H1 (cell line): Measurements from ENCODE around the gene ENDOD1. TPM values are rescaled to one million over a fixed set of nuclear protein-coding genes. Genes with fewer than 3 reads are reported as not detected.

Experiments used
- CTCF ChIA-PET: fragments of 300-600 bp; sonication (Branson Sonifier 250); formaldehyde crosslinking; loops from one replicate; lab custom pipeline; 2021; ENCODE audit not compliant: partially characterized antibody; lab: Charles Lee
- POLR2A ChIA-PET: fragments of 300-600 bp; sonication (Branson Sonifier 250); formaldehyde crosslinking; loops from one replicate; lab custom pipeline; 2021; ENCODE audit warnings: inconsistent platforms; ENCODE audit not compliant: partially characterized antibody; lab: Charles Lee
- DNase-seq, 2 experiments: peaks; one replicate each; pipeline versions ENCODE4 v3.0.0 to v3.0.0-alpha.2; 2010 to 2022; ENCODE audit warnings: low spot score in 2 of 2, low read depth in 1 of 2, mixed read lengths in 1 of 2
- FAIRE-seq: peaks from 2 replicates; lab custom pipeline; 2011; peaks lifted over from hg19 to GRCh38; lab: Jason Lieb, UNC
- H2AFZ ChIP-seq: 2 replicates; pipeline ENCODE4 v1.8.1; 2012; ENCODE audit warnings: low read length, inconsistent platforms
- H2AK5ac ChIP-seq: 2 replicates; pipeline ENCODE4 v1.6.1; 2013; ENCODE audit warnings: low read depth, low read length
- H2BK120ac ChIP-seq: replicated peaks from 2 replicates; pipeline ENCODE3; 2013; ENCODE audit warnings: low read depth, low read length, inconsistent platforms
- H2BK12ac ChIP-seq: 2 replicates; pipeline ENCODE4 v1.6.1; 2013; ENCODE audit warnings: low read depth, low read length
- H2BK15ac ChIP-seq: 2 replicates; pipeline ENCODE4 v1.6.1; 2013; ENCODE audit warnings: low read length
- H2BK20ac ChIP-seq: 2 replicates; pipeline ENCODE4 v1.6.1; 2013; ENCODE audit warnings: low read length
- H2BK5ac ChIP-seq: 2 replicates; pipeline ENCODE4 v1.6.1; 2013; ENCODE audit warnings: low read depth, low read length
- H3K14ac ChIP-seq: 2 replicates; pipeline ENCODE4 v1.6.1; 2013; ENCODE audit warnings: inconsistent platforms; ENCODE audit not compliant: insufficient read length
- H3K18ac ChIP-seq: 2 replicates; pipeline ENCODE4 v1.6.1; 2013; ENCODE audit warnings: low read length; ENCODE audit errors: extremely low read depth
- H3K23ac ChIP-seq: 2 replicates; pipeline ENCODE4 v1.6.1; 2013; ENCODE audit warnings: inconsistent platforms; ENCODE audit not compliant: insufficient read length
- H3K23me2 ChIP-seq: 2 replicates; pipeline ENCODE4 v1.6.1; 2013; ENCODE audit warnings: low read depth, low read length
- H3K27ac ChIP-seq: 2 replicates; pipeline ENCODE4 v1.6.1; 2011; ENCODE audit warnings: low read depth, low read length, inconsistent platforms
- H3K27me3 ChIP-seq, 4 experiments: replicated peaks in 1 of 4; 1 replicate in 1 of 4; 2 replicates in 3 of 4; pipeline versions ENCODE4 v1.6.1 to v1.8.1; 2011 to 2013; ENCODE audit warnings: low read length in 3 of 4, mild to moderate bottlenecking in 3 of 4, inconsistent platforms in 2 of 4, mixed read lengths in 2 of 4, moderate library complexity in 1 of 4; ENCODE audit not compliant: control insufficient read depth in 3 of 4, insufficient read depth in 3 of 4; ENCODE audit errors: extremely low read depth in 1 of 4
- H3K36me3 ChIP-seq, 4 experiments: 2 replicates each; pipeline versions ENCODE4 v1.6.1 to v1.8.1; 2011 to 2013; ENCODE audit warnings: mild to moderate bottlenecking in 4 of 4, low read length in 3 of 4, moderate library complexity in 2 of 4, control low read depth in 1 of 4, inconsistent platforms in 1 of 4; ENCODE audit not compliant: insufficient read depth in 4 of 4, control insufficient read depth in 2 of 4
- H3K4ac ChIP-seq: replicated peaks from 2 replicates; pipeline ENCODE3; 2013; ENCODE audit warnings: low read length, low read depth, mixed read lengths, inconsistent platforms; ENCODE audit not compliant: insufficient read length
- H3K4me1 ChIP-seq, 4 experiments: replicated peaks in 1 of 4; 1 replicate in 1 of 4; 2 replicates in 3 of 4; pipeline versions ENCODE4 v1.6.1 to v1.8.1; 2011 to 2013; ENCODE audit warnings: low read length in 3 of 4, inconsistent platforms in 2 of 4, mixed read lengths in 1 of 4; ENCODE audit not compliant: insufficient read depth in 4 of 4, control insufficient read depth in 3 of 4
- H3K4me2 ChIP-seq, 2 experiments: 2 replicates each; pipeline versions ENCODE4 v1.6.1 to v1.8.1; 2011 to 2013; ENCODE audit warnings: low read depth in 2 of 2, low read length in 2 of 2, control low read depth in 1 of 2, inconsistent platforms in 1 of 2, mild to moderate bottlenecking in 1 of 2; ENCODE audit not compliant: insufficient read depth in 1 of 2
- H3K4me3 ChIP-seq, 4 experiments: fragments of 200-600, 300-600 bp in 1 of 4; sonication (generic), shearing (Covaris generic), sonication (Bioruptor Twin) in 1 of 4; 2 replicates each; pipeline versions ENCODE4 v1.5.1 to v1.8.1; 2011 to 2016; ENCODE audit warnings: low read length in 4 of 4, low read depth in 3 of 4, control low read depth in 2 of 4, inconsistent platforms in 2 of 4, mild to moderate bottlenecking in 2 of 4, mixed read lengths in 1 of 4, moderate library complexity in 1 of 4; ENCODE audit not compliant: insufficient read depth in 2 of 4; ENCODE audit errors: extremely low read depth in 1 of 4
- H3K56ac ChIP-seq: replicated peaks from 2 replicates; pipeline ENCODE3; 2013; ENCODE audit warnings: low read depth, mild to moderate bottlenecking, mixed read lengths, low read length, inconsistent platforms; ENCODE audit not compliant: insufficient read length
- H3K79me1 ChIP-seq: 2 replicates; pipeline ENCODE4 v1.6.1; 2013; ENCODE audit warnings: low read depth, low read length, control low read depth
- H3K79me2 ChIP-seq, 2 experiments: 2 replicates each; pipeline versions ENCODE4 v1.6.1 to v1.8.1; 2012 to 2013; ENCODE audit warnings: low read length in 2 of 2, mild to moderate bottlenecking in 2 of 2, inconsistent platforms in 1 of 2; ENCODE audit not compliant: insufficient read depth in 2 of 2, control insufficient read depth in 1 of 2
- H3K9ac ChIP-seq, 4 experiments: replicated peaks in 1 of 4; 1 replicate in 1 of 4; 2 replicates in 3 of 4; pipeline versions ENCODE4 v1.6.1 to v1.8.1; 2011 to 2013; ENCODE audit warnings: low read depth in 3 of 4, low read length in 3 of 4, control low read depth in 2 of 4, mild to moderate bottlenecking in 2 of 4, moderate library complexity in 2 of 4, inconsistent platforms in 1 of 4; ENCODE audit errors: extremely low read depth in 1 of 4
- H3K9me3 ChIP-seq, 2 experiments: 2 replicates each; pipeline versions ENCODE4 v1.6.1 to v1.8.1; 2012 to 2013; ENCODE audit warnings: mild to moderate bottlenecking in 2 of 2, moderate library complexity in 2 of 2, control low read depth in 1 of 2, inconsistent platforms in 1 of 2, low read depth in 1 of 2, low read length in 1 of 2, mixed read lengths in 1 of 2; ENCODE audit not compliant: insufficient read depth in 2 of 2
- H4K20me1 ChIP-seq, 2 experiments: replicated peaks in 1 of 2; 2 replicates each; pipeline versions ENCODE3 to v1.8.1; 2011 to 2013; ENCODE audit warnings: inconsistent platforms in 2 of 2, low read length in 2 of 2, mild to moderate bottlenecking in 1 of 2; ENCODE audit not compliant: insufficient read depth in 2 of 2, control insufficient read depth in 1 of 2
- H4K5ac ChIP-seq: 2 replicates; pipeline ENCODE4 v1.6.1; 2013; ENCODE audit warnings: low read length, low read depth, mixed read lengths, inconsistent platforms; ENCODE audit not compliant: insufficient read length
- H4K8ac ChIP-seq: 2 replicates; pipeline ENCODE4 v1.8.0; 2013; ENCODE audit warnings: mild to moderate bottlenecking, moderate library complexity, low read length, inconsistent platforms; ENCODE audit not compliant: insufficient read depth; ENCODE audit errors: extremely low read depth
- H4K91ac ChIP-seq: replicated peaks from 2 replicates; pipeline ENCODE3; 2013; ENCODE audit warnings: low read length, mixed read lengths, inconsistent platforms; ENCODE audit not compliant: insufficient read length
- ASH2L ChIP-seq: fragments of 200-600, 300-600 bp; sonication (generic); IDR thresholded peaks from one replicate; pipeline ENCODE4 v1.7.1; 2017; ENCODE audit warnings: low read length
- BCL11A ChIP-seq, 2 experiments: IDR thresholded peaks; one replicate each; pipeline ENCODE4 v1.6.1; 2011; ENCODE audit warnings: low read depth in 2 of 2, low read length in 2 of 2, mild to moderate bottlenecking in 2 of 2
- BRCA1 ChIP-seq: IDR thresholded peaks from 2 replicates; pipeline ENCODE4 v1.6.1; 2012; ENCODE audit warnings: low read depth, low read length, improper control_type of control experiment
- CBX8 ChIP-seq: fragments of 300-800, 300-1000 bp; sonication (generic); IDR thresholded peaks from 2 replicates; pipeline ENCODE4 v1.7.1; 2016; ENCODE audit warnings: low read depth, low read length, borderline replicate concordance
- CREB1 ChIP-seq: IDR thresholded peaks from 2 replicates; pipeline ENCODE4 v1.6.1; 2012; ENCODE audit warnings: inconsistent platforms
- CTBP2 ChIP-seq: IDR thresholded peaks from 2 replicates; pipeline ENCODE4 v1.7.0; 2011; ENCODE audit warnings: borderline replicate concordance, mild to moderate bottlenecking, moderate library complexity, mixed read lengths, low read length; ENCODE audit not compliant: insufficient read depth, insufficient read length
- EGR1 ChIP-seq: IDR thresholded peaks from 2 replicates; pipeline ENCODE4 v1.6.1; 2011; ENCODE audit warnings: low read depth, low read length, borderline replicate concordance
- EP300 ChIP-seq, 2 experiments: IDR thresholded peaks; 1 replicate in 1 of 2; 2 replicates in 1 of 2; pipeline ENCODE4 v1.6.1; 2011 to 2012; ENCODE audit warnings: low read depth in 2 of 2, low read length in 2 of 2, mild to moderate bottlenecking in 2 of 2, borderline replicate concordance in 1 of 2, inconsistent platforms in 1 of 2, moderate library complexity in 1 of 2
- RXRA ChIP-seq: IDR thresholded peaks from 2 replicates; pipeline ENCODE4 v1.6.1; 2011; ENCODE audit warnings: low read depth, mild to moderate bottlenecking, low read length, moderate library complexity; ENCODE audit not compliant: insufficient read depth
- SP2 ChIP-seq: IDR thresholded peaks from 2 replicates; pipeline ENCODE4 v1.6.1; 2012; ENCODE audit warnings: mild to moderate bottlenecking, low read length, inconsistent platforms
- SUZ12 ChIP-seq: fragments of 200-600 bp; sonication (generic); IDR thresholded peaks from 2 replicates; pipeline ENCODE4 v1.6.1; 2012; ENCODE audit warnings: mild to moderate bottlenecking, inconsistent platforms, low read length, moderate library complexity, mixed read lengths
- YY1 ChIP-seq: IDR thresholded peaks from 2 replicates; pipeline ENCODE4 v1.6.1; 2011; ENCODE audit warnings: low read depth, mild to moderate bottlenecking, low read length
- WGBS, 2 experiments: shearing (Covaris generic) in 1 of 2; methylation state at CpG; one replicate each; pipeline versions ENCODE4 v1.1.6 to v1.1.7; 2013 to 2015; ENCODE audit warnings: low lambda C conversion rate in 2 of 2, mixed read lengths in 2 of 2, inconsistent platforms in 1 of 2, low coverage in 1 of 2, missing lambda C conversion rate in 1 of 2; ENCODE audit not compliant: insufficient replicate concordance in 2 of 2, insufficient coverage in 1 of 2, insufficient read length in 1 of 2; ENCODE audit errors: extremely low coverage in 1 of 2, missing lambda C conversion rate in 1 of 2; 5-methylcytosine and 5-hydroxymethylcytosine counted together
- polyA plus RNA-seq, 7 experiments: library from polyadenylated mRNA; depleted of rRNA in 3 of 7; stranded (reverse) in 5 of 7; unstranded in 2 of 7; fragments of >200 nt in 5 of 7; fragments of 200-250 nt in 2 of 7; gene quantifications; 1 replicate in 5 of 7; 2 replicates in 1 of 7; 4 replicates in 1 of 7; pipeline versions ENCODE4 v1.2.1 to v1.2.3, GENCODE V29; 2011 to 2013; ENCODE audit warnings: missing spikeins in 2 of 7, mixed read lengths in 2 of 7
- total RNA-seq: library from RNA; stranded (reverse); fragmentation: NEBNext Ultra II Directional; extraction: Animal tissue kit (Norgen Biotek cat#: 25700); gene quantifications from 2 replicates; pipeline ENCODE4 v1.2.1, GENCODE V29; 2021
- TF ChIP-seq, protein P1 (sequence below): IDR thresholded peaks from 2 replicates; pipeline ENCODE4 v1.6.1; 2012; ENCODE audit warnings: inconsistent platforms

ENDOD1 gene
- total and polyA plus RNA-seq, 2 of the 8 experiments (the other 6 are each of a cell fraction or from before 2014, with no cell fraction given) = 1.2 to 2.5 TPM

DNA sequence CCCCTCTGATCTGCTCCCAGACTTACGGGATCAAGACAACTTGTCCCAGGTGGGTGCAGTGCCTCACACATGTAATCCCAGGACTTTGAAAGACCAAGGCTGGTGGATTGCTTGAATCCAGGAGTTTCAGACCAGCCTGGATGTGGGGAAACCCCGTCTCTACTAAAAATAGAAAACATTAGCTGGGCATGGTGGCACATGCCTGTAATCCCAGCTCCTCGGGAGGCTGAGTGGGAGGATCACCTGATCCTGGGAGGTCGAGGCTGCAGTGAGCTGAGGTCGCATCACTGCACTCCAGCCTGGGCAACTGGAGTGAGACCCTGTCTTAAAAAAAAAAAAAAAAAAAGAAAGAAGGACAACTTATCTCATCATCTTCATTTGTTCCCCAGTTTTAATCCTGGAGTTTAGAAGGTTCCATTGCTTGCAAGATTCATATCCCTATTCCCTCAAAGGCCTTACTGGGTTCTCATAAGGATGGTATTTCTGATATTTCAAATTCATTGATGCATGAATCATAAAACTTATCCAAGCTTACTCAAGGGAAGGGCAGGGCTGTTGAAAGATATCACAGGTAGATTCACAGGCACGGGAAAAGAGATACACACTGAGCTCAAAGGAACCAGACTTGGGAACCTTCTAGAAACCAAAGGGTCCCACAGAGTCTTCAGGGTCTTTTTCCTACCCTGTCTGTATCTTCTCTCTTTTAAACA lies 14.6 kb downstream of the ENDOD1 start:
- WGBS, 2 experiments = 91% methylated on average over 6 of the region's 6 CpGs; no CpG with 5 or more reads in 1 of the 2 experiments
- CTCF ChIA-PET = interaction anchor here (0.7 to 13.7 kb wide), 3 partner anchors 11 to 485 kb away, joined by 3 to 127 read pairs (median 3); partner anchors contain the start of gene ENDOD1
- TF ChIP-seq CREB1 (no peak), EP300 (IDR thresholded peaks at IDR 0.05; ENCODE audit: borderline replicate concordance in 1 of 2, low read depth in 2 of 2, low read length in 2 of 2) (no peak), CTBP2 (no peak), SUZ12 (no peak), SP2 (no peak), BCL11A (IDR thresholded peaks at IDR 0.05; ENCODE audit: low read depth in 2 of 2, low read length in 2 of 2) (no peak), YY1 (no peak), RXRA (no peak), BRCA1 (no peak), CBX8 (no peak), ASH2L (no peak), EGR1 (no peak)
- TF ChIP-seq, protein P1, sequence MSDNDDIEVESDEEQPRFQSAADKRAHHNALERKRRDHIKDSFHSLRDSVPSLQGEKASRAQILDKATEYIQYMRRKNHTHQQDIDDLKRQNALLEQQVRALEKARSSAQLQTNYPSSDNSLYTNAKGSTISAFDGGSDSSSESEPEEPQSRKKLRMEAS = no peak

More for the DNA sequence above, 14.6 kb downstream of the ENDOD1 start:
- no peak overlapping the region for H3K27ac ChIP-seq
- H3K23ac ChIP-seq = no peak overlapping the region
- no peak overlapping the region for H2BK12ac ChIP-seq
- DNase-seq = no peak
- no peaks in the 10 kb centered on the region for H3K27me3 ChIP-seq
- no peak overlapping the region for H4K91ac ChIP-seq
- H2BK20ac ChIP-seq = no peak overlapping the region
- H2BK5ac ChIP-seq = no peak overlapping the region
- peaks cover 0 to 11% (median 3%) of the 10 kb centered on the region in 4 experiments; a peak in 5 of 7 replicates for H3K4me1 ChIP-seq
- H3K9me3 ChIP-seq = no peaks in the 10 kb centered on the region
- H4K8ac ChIP-seq = no peak overlapping the region
- H3K18ac ChIP-seq = no peak overlapping the region
- no peak overlapping the region for H2BK15ac ChIP-seq
- no peak overlapping the region for H4K5ac ChIP-seq
- H3K14ac ChIP-seq = no peak overlapping the region
- H3K4me3 ChIP-seq = no peak overlapping the region
- H3K56ac ChIP-seq = no peak overlapping the region
- H2BK120ac ChIP-seq = no peak overlapping the region
- no peak for FAIRE-seq
- H3K4ac ChIP-seq = no peak overlapping the region
- H2AK5ac ChIP-seq = no peak overlapping the region
- H3K36me3 ChIP-seq = no peaks in the 10 kb centered on the region
- H3K23me2 ChIP-seq = no peaks in the 10 kb centered on the region
- no peaks in the 10 kb centered on the region for H3K79me1 ChIP-seq
- H4K20me1 ChIP-seq = no peaks in the 10 kb centered on the region
- no peaks in the 10 kb centered on the region for H3K79me2 ChIP-seq
- no peak overlapping the region for H3K9ac ChIP-seq
- no peak overlapping the region for H3K4me2 ChIP-seq
- H2AFZ ChIP-seq = no peak overlapping the region
- POLR2A ChIA-PET = interaction anchor here (1.1 kb wide), 1 partner anchor 36 kb away, joined by 4 read pairs; no protein-coding TSS in a partner anchor
